GM15510 (cell line): ENCODE data around the gene CYSRT1.

Experiments
- POLR2A ChIP-seq: IDR thresholded peaks from 3 replicates; pipeline ENCODE4 v1.6.1; 2011; ENCODE audit warnings: borderline replicate concordance; ENCODE audit not compliant: insufficient read length; ENCODE audit errors: extremely low read depth

Gene CYSRT1

DNA sequence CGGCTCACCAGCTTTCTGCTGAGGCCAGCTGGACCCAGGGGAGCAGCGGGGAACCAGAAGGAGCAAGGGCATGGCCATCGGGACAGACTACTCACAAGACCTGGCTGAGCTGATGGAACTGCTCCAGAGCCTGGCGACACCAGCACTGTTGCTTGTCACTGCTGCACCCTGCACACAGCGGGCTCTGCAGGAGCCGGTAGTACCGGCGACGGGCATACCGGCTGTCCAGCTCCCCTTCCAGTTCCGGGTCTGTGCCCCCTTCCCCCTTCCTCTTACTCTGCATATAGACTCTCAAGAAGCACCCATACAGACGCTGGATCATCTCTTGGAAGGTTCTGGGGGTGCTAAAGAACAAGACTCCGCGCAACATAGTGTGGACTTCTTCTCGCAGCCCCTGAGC lies 37.6 kb upstream of the CYSRT1 start:
- TF ChIP-seq POLR2A: no peak

DNA sequence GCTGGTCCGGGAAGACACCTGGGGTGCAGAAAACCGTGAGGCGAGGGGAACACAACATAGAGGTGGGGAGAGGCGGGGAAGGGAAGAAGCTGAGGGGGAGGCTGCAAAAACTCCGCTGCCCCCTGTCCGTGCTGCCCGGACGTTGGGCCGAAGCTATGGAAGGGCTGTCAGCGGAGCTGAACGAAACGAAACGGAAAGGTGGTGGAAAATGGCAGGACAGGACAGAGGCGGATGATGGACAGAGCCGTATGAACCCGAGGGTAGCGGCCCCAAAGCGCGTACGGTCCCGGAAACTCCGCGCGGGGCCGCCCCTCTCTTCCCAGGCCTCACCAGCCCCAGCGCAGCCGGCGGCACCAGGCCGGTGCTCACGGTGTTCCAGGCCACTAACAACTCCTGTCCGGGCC lies 36.9 kb upstream of the CYSRT1 start:
- no peak for TF ChIP-seq POLR2A

DNA sequence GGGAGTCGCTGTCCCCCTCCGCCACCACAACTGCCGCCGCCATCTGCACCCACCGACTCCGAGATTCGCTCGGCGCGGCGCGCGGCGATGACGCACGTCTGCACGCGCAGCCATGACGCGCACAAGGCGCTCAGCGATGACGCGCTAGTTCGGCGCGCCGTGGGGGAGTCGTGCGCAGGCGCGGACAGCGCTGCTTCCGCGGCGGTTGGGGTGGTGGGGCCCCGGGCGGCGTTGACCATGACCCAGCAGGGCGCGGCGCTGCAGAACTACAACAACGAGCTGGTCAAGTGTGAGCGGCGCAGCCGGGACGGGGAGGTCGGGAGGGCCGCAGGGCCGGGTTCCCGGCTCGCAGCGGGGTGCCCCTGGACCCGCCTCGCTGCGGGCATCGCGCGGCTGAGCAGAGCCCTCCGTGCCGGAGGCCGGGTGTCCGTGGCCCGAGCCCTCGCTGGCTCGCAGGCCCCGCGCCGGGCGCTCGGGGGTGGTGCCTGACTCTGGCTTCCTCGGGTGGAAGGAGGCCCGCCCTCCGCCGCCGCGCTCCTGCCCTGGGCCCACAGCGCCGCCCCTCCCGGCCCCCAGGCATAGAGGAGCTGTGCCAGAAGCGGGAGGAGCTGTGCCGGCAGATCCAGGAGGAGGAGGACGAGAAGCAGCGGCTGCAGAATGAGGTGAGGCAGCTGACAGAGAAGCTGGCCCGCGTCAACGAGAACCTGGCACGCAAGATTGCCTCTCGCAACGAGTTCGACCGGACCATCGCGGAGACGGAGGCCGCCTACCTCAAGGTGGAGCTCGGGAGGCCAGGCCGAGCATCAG lies 36.3 kb upstream of the CYSRT1 start, which contains the start of the genes ANAPC2 and SSNA1:
TSS of gene ANAPC2 (minus strand) at position 71 of the 807 bp plus-strand sequence. CDS start at position 43, 28 bp downstream.
TSS of gene SSNA1 (plus strand) at position 187 of the 807 bp plus-strand sequence. CDS start at position 238, 51 bp downstream.
- TF ChIP-seq POLR2A: peak; percentile 96

DNA sequence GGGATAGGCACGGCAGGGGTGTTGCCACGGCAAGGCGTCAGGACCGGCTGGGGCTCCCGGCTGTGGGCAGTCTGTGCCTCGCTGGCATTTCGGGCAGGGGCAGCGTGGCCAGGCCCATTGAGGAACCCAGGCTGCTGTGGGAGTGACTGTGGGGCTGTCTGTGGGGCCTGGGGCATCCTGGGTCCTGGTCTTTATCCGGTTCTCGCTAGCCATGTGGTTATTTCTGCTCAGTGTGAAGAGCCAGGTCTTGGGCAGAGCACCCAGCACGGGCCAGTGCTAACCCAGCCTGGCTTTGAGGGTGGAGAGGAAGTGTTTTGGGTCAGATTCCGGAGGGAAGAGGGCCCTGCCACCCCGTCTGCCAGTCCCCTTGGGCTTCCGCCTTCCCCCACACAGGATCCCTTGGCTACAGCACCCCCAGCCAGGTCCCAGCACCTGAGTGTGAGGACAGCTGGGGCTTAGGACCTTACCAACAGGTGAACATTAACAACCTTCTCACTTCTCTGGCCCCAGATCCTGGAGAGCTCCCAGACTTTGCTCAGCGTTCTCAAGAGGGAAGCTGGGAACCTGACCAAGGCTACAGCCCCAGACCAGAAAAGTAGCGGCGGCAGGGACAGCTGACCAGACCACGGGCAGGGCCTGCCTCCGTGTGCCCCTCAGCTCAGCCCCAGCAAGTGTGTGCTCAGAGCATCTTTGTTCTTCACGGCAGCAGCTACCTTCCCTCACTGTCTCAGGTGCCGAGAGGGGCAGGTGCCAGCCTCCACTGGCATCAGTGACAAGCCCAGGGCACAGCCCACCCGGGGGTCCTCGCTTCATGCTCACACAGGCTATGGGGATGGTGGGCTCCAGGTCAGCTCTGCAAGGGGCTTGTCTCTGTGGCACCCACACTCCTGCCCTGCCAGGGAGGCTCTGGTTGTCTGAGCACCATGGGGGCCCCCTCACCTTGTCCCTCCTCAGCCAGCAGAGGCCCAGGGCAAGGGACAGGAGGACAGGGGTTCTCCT lies 35.4 kb upstream of the CYSRT1 start:
- no peak for TF ChIP-seq POLR2A

DNA sequence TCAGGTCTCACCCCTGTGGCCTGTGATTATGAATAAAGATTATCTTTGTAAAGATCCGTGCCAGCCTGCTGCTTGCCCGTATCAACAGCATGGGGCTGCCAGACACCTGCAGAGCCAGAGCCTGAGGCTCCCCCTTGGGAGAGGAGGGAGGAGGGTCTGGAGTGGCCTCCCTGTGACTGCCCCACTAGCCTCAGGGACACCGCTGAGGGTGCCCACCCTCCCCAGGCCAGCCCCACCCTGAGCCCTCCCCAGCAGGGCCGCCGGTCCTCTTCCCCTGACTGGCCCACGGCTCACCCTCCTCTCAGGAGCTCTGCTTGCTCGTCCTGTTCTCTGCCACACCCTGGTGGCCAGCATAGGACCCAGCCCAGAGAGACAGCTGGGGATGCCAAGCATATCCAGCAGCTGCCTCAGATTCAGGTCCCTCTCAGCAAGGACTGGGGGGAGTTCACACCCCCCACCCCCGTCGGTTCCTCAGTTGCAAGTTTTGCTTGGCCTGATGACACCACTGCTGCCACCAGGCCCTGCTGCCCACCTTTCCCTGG lies 34.6 kb upstream of the CYSRT1 start:
- no peak for TF ChIP-seq POLR2A

DNA sequence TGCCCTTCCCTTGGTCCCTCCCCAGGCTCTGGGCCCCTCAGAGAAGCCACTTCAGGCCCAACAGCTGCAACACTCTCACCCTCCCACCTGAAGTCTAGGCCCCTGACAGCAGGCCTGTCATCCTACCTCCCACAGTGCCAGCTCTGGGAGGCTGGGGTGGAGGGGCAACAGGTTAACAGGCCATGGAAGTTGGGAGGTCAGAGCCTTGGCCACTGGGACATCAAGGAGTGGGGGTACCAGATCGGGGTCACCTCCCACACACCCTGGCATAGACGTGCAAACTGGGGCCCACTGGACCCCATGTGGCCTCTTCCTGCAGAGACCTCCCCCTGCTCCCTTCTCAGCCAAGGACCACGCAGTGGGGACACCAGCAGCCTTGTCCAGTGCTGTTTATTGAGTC lies 33.7 kb upstream of the CYSRT1 start:
- TF ChIP-seq POLR2A: no peak

DNA sequence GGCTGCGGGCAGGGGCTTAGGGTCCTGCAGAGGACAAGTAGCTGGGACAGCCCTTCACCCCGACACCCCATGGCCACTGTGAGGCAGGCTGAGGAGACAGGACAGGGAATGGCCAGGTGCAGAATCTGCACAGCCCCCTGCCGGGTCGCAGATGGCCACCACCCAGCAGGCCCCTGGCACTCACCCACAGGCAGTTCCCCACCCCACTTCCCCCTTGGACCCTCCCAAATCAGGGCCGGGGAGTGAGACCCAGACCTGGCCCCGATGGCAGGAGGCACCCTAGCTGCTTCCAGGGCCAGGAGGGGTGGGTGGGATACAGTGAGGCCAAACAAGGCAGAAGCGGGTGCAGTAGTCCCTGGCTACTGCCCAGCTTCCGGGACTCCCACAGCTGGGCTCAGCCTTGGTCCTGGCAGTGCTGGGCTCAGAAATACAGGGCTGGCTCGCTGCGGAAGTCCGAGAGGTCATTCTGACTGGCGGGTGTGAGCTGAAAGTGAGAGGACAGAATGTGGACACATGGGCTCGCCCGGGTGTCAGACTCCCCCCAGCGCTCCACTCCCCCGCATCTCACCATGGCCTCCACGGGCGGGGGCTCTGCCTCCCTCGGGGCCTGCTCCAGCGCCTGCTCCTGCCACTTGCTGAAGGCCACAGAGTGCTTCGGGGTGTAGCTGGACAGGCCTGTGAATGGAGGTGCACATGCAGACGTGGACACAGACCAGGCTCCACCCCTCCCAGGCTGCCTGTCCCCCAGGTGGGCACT lies 33.1 kb upstream of the CYSRT1 start:
- TF ChIP-seq POLR2A: no peak

DNA sequence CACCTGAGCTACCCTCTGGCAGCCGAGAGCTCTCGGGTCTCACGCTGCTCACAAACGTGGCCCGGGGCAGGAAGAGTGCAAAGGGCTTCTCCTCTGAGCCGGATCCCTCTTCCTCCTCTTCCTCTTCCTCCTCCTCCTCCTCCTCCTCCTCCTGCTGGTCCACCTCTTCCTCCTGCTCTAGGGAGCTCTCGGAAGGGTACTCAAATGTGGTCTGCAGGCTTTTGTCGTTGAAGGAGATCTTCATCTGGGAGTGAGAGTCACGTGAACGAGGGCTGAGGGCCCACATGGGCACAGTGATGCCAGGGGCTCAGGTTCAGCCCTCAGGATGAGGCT lies 32.6 kb upstream of the CYSRT1 start:
- no peak for TF ChIP-seq POLR2A

DNA sequence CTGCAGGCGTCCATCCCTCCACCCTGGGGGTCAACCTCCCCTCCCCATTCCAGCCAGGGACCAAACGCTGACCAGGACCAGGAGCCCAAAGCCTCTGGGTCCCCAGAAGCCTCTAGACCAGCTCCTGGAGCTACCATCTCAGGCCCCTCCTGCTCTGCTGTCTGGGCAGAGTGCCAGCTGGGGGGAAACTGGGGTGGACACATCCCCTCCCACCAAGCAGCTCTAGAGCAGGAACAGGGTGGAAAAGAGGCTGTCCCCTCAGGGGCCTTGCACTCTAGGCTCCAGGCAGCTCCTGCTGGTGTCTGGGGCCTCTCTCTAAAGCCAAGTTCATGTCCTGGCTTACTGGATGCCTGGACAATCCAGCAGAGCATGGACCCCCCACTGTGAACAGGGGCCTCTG lies 32.1 kb upstream of the CYSRT1 start:
- TF ChIP-seq POLR2A: no peak

DNA sequence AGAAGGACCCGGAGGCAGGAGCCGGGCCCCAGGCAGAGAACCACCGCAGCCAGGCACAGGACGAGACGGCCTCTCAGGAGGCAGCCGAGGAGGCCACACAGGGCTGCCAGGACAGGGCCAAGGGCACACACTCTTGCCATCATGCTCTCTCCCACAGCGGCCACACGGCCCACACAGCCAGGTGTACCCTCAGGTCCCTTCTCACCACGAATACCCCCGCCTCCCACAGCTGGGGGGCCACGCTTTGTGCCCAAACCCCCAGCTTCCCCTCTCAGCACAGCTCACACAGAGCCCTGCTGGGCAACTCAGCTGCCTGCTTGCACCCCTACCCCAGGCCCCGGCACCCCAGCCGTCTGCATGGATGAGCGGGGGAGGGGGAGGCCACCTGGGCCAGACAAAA lies 31.2 kb upstream of the CYSRT1 start:
- no peak for TF ChIP-seq POLR2A

DNA sequence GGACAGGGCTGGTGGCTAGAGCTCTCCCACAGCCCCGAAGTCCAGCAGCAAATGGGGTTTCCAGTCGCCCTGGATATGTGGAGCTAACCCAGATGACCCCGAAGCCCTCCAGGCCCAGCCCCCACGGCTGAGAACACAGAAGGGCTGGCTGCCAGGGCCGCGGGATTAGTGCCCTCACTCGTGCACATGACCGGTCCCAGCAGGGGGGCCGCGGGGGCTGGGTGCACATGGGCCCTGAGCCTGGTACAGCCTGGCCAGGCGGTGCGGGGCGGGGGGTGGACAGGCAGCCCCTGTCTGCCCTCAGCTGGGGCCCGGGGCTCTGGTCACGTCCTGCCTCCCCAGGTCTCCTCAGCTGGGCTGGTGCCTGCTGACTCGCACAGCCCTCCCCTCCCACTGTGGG lies 30.6 kb upstream of the CYSRT1 start:
- no peak for TF ChIP-seq POLR2A

DNA sequence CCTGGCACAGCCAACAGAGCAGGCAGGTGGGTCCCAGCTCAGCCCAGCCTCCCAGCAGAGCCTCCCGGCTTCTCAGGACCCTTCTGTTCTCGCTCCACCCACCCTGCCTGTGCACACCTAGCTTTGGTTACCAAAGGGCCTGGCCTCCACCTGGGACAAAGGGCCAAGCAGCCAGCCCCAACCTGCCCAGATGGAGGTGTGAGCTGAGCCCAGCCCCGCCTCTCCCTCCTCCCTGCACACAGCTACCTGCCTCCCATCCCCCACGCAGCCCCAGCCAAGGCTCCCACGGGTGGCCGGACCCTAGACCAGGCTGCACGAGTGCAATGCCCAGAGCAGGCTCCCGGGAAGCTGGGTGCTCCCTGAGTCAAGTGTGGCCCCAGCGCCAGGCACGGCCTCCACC lies 30.1 kb upstream of the CYSRT1 start:
- TF ChIP-seq POLR2A: no peak

DNA sequence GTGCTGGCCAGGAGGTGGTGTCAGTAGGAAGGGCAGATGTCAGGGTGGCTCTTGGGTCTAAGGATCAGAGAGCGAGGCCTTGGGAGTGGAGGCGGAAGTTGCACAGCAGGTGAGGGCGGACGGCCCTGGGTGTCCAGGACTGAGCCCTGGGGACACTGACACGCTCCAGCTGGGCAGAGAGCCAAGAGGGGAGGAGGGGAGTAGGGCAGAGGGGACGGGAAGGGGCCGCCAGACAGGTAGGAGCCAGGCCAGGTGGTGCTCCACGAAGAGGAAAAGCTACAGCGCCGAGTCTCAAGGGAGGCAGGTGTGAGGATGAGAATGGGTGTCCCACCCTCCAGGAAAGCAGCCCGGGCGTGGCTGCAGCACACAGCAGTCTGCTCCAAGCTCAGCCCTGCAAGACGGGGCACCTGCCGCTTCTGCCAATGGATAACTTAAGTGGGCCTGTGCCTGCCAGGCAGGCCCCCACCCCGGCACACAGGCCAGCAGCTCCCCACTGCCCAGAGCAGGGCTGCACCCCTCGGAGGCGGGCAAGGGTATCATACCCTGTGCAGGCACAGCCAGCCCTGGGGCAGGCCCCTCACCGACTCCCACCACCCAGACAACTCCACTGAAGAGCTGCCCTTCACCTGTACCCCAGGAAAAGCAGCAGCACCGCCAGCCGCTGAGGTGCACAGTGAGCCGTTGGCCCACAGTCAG lies 29.3 kb upstream of the CYSRT1 start:
- TF ChIP-seq POLR2A: no peak

DNA sequence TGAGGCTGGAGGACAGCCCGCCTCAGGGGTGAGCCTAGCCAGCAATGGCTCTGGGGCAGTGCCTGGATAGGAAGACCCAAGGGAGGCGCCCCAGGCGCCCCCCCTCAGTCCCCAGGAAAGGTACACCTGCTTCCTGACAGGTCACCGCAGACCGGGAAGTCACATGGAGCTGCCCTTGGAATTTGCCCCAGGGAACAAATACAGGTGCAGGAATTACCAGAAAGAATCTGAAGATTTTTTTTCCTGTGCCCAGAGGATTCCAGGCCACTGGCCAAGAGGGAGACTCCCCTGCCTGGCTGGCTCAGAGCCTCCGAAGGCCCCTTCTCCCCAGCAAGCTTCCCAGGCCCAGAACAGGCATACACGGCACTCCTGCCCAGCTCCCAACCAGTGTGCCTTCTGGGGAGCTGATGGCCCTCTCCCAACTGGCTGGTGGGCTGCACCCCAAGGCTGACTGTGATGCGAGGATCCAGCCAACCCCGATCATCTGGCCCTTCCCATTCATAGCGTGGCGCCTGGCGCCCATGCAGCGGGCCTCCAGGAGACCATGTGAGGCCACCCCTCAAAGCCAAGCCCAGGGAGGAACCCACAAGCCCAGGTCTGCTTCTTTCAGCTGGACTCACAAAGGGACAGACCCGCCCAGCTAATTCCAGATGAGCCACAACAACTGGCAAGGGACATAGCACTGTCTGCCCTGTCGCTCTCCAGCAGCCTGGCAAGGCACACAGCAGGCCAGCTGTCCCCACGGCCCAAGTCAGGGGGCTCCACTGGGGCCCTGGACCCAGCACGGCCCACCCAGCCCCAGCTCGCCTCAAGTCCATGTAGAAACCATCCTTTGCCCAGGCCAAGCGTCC lies 26.7 kb upstream of the CYSRT1 start:
- no peak for TF ChIP-seq POLR2A

DNA sequence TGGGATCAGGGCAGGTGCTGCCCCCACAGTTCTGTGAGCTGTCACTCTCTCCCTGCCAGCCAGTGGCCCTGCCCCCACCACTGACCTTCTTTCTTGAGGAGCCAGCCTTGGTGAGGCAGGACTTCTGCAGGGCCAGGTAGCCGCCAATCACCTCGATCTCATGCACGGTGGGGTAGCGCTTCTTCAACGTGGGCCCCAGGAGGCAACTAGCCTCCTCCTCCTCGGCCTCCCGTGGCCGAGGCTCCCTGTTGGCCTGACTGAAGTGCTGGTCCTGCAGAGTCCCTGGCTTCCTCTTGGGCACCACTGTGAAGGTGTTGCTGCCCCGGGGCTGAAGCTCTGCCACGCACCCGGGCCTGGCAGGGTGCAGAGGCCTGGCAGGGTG lies 26.1 kb upstream of the CYSRT1 start:
- TF ChIP-seq POLR2A: no peak
